Astrocyte (in vitro differentiated cells and primary cell): Measurements from ENCODE around the gene GNAI3. TPM values are rescaled to one million over a fixed set of nuclear protein-coding genes. Genes with fewer than 3 reads are reported as not detected.

Experiments used
- DNase-seq: peaks from one replicate; pipeline ENCODE4 v3.0.0-alpha.2; 2010; ENCODE audit warnings: low read depth
- FAIRE-seq: peaks from 2 replicates; lab custom pipeline; 2011; peaks lifted over from hg19 to GRCh38; lab: Jason Lieb, UNC
- H2AFZ ChIP-seq: 2 replicates; pipeline ENCODE4 v1.6.0; 2012; ENCODE audit warnings: low read depth, low read length, inconsistent platforms
- H3K27ac ChIP-seq: 2 replicates; pipeline ENCODE4 v1.5.1; 2011; ENCODE audit warnings: low read depth, low read length, inconsistent platforms
- H3K27me3 ChIP-seq: 2 replicates; pipeline ENCODE4 v1.6.0; 2011; ENCODE audit warnings: low read length, inconsistent platforms; ENCODE audit not compliant: insufficient read depth
- H3K36me3 ChIP-seq: 2 replicates; pipeline ENCODE4 v1.5.1; 2011; ENCODE audit warnings: low read length, inconsistent platforms; ENCODE audit not compliant: insufficient read depth
- H3K4me1 ChIP-seq: 2 replicates; pipeline ENCODE4 v1.5.1; 2011; ENCODE audit warnings: low read length, inconsistent platforms; ENCODE audit not compliant: insufficient read depth
- H3K4me2 ChIP-seq: 2 replicates; pipeline ENCODE4 v1.6.0; 2012; ENCODE audit warnings: low read length, inconsistent platforms
- H3K4me3 ChIP-seq: 2 replicates; pipeline ENCODE4 v1.5.1; 2011; ENCODE audit warnings: low read depth, mild to moderate bottlenecking, low read length, inconsistent platforms; ENCODE audit not compliant: insufficient read depth
- H3K79me2 ChIP-seq: 2 replicates; pipeline ENCODE4 v1.6.0; 2012; ENCODE audit warnings: mild to moderate bottlenecking, low read length, inconsistent platforms; ENCODE audit not compliant: insufficient read depth
- H3K9ac ChIP-seq: 2 replicates; pipeline ENCODE4 v1.6.0; 2012; ENCODE audit warnings: mild to moderate bottlenecking, low read length, inconsistent platforms
- H3K9me3 ChIP-seq: 2 replicates; pipeline ENCODE4 v1.5.1; 2012; ENCODE audit warnings: low read depth, mild to moderate bottlenecking, low read length, inconsistent platforms; ENCODE audit not compliant: insufficient read depth
- H4K20me1 ChIP-seq: 2 replicates; pipeline ENCODE4 v1.6.0; 2012; ENCODE audit warnings: low read length, inconsistent platforms; ENCODE audit not compliant: insufficient read depth
- H3K27ac Mint-ChIP-seq: one replicate; pipeline ENCODE4 v1.8.0; 2021; ENCODE audit warnings: mild to moderate bottlenecking, mixed read lengths; ENCODE audit not compliant: unreplicated experiment
- H3K27me3 Mint-ChIP-seq: one replicate; pipeline ENCODE4 v1.8.0; 2021; ENCODE audit warnings: low read depth, mixed read lengths; ENCODE audit not compliant: unreplicated experiment
- H3K36me3 Mint-ChIP-seq: one replicate; pipeline ENCODE4 v1.8.0; 2021; ENCODE audit warnings: low read depth, mixed read lengths; ENCODE audit not compliant: unreplicated experiment
- H3K4me1 Mint-ChIP-seq: one replicate; pipeline ENCODE4 v1.8.0; 2021; ENCODE audit warnings: low read depth, mixed read lengths; ENCODE audit not compliant: unreplicated experiment
- H3K4me3 Mint-ChIP-seq: one replicate; pipeline ENCODE4 v1.8.0; 2021; ENCODE audit warnings: mild to moderate bottlenecking, moderate library complexity, mixed read lengths; ENCODE audit not compliant: unreplicated experiment
- H3K9me3 Mint-ChIP-seq: one replicate; pipeline ENCODE4 v1.8.0; 2021; ENCODE audit warnings: mild to moderate bottlenecking, mixed read lengths; ENCODE audit not compliant: unreplicated experiment
- EZH2 ChIP-seq: IDR thresholded peaks from 2 replicates; pipeline ENCODE4 v1.6.1; 2012; ENCODE audit warnings: mild to moderate bottlenecking, low read length, inconsistent platforms; ENCODE audit not compliant: insufficient read depth
- total RNA-seq: library from RNA; stranded (reverse); gene quantifications from 2 replicates; pipeline ENCODE4 v1.2.1, GENCODE V29; 2021
- TF ChIP-seq, protein P1 (sequence below): IDR thresholded peaks from 2 replicates; pipeline ENCODE4 v1.5.1; 2011; ENCODE audit warnings: low read depth, mild to moderate bottlenecking, inconsistent platforms, low read length, moderate library complexity; ENCODE audit not compliant: insufficient read depth

The GNAI3 gene
- total RNA-seq, 1 donor from 2014 or later: 16.1 TPM

DNA sequence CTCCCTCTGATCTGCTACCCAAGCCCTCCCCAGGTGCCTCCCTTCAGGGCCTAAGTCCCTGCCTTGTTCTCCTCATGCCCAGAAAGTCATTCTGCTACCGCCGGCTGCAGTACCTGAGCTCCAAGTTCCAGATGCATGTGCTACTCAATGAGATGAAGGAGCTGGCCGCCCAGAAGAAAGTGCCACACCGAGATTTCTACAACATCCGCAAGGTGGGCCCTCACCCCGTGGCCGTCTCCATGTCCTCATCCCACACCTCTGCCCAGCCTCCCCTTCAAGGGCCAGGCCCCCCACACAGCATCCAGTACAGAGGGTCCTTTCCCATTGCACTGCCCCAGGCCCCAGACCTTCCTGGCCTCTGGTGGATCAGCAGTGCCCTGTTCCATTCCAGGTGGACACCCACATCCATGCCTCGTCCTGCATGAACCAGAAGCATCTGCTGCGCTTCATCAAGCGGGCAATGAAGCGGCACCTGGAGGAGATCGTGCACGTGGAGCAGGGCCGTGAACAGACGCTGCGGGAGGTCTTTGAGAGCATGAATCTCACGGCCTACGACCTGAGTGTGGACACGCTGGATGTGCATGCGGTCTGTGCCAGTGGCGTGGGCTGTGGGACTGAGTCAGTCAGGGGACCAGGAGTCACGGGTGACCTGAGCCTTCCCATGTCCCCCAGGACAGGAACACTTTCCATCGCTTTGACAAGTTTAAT, 79.4 kb downstream of the GNAI3 start:
- Histone ChIP-seq H3K4me2 (peak overlapping the region; percentile 19), H3K79me2 (peaks cover 41% of the 10 kb centered on the region), H3K4me3 (no peak overlapping the region), H3K9ac (peak overlapping the region; percentile 61), H3K9me3 (no peaks in the 10 kb centered on the region), H3K27ac (peak overlapping the region; percentile 88), H2AFZ (no peak overlapping the region), H3K27me3 (no peaks in the 10 kb centered on the region), H3K4me1 (peaks cover 19% of the 10 kb centered on the region), H3K36me3 (peaks cover 24% of the 10 kb centered on the region), H4K20me1 (peaks cover 86% of the 10 kb centered on the region)
- Mint-ChIP-seq H3K27me3 (no peaks in the 10 kb centered on the region), H3K36me3 (peaks cover 28% of the 10 kb centered on the region), H3K4me3 (peak overlapping the region; percentile 18), H3K9me3 (peaks cover 2% of the 10 kb centered on the region), H3K4me1 (peaks cover 24% of the 10 kb centered on the region), H3K27ac (peak overlapping the region; percentile 50)
- TF ChIP-seq, protein P1, sequence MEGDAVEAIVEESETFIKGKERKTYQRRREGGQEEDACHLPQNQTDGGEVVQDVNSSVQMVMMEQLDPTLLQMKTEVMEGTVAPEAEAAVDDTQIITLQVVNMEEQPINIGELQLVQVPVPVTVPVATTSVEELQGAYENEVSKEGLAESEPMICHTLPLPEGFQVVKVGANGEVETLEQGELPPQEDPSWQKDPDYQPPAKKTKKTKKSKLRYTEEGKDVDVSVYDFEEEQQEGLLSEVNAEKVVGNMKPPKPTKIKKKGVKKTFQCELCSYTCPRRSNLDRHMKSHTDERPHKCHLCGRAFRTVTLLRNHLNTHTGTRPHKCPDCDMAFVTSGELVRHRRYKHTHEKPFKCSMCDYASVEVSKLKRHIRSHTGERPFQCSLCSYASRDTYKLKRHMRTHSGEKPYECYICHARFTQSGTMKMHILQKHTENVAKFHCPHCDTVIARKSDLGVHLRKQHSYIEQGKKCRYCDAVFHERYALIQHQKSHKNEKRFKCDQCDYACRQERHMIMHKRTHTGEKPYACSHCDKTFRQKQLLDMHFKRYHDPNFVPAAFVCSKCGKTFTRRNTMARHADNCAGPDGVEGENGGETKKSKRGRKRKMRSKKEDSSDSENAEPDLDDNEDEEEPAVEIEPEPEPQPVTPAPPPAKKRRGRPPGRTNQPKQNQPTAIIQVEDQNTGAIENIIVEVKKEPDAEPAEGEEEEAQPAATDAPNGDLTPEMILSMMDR: no peak
- TF ChIP-seq EZH2: no peak
- FAIRE-seq (no peak), DNase-seq (no peak)

DNA sequence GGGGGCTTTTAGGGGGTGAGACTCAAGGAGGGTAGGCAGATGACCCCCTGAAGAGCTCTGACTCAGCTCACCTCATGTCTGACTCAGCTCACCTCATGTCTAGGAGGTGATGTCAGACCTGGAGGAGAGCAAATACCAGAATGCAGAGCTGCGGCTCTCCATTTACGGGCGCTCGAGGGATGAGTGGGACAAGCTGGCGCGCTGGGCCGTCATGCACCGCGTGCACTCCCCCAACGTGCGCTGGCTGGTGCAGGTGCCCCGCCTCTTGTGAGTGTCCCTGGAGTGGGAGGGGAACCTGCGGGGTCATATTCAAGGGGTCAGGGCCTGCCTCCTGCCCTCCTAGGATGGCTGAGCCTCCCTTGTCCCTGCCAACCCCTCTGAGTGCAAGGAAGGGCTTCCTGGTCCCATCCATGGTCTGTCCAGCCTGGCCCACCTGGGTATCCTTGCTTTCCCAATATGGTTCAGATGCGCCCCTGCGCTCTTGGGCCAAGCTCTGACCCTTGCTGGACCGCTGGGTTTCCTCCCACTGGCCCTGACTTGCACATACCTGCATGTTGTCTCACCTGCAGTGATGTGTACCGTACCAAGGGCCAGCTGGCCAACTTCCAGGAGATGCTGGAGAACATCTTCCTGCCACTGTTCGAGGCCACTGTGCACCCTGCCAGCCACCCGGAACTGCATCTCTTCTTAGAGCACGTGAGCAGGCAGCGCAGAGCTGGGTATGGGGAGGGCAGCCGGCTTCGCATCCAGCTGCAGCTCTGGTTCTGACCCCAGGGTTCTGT, 80.3 kb downstream of the GNAI3 start:
- Mint-ChIP-seq H3K4me1 (peaks cover 18% of the 10 kb centered on the region), H3K9me3 (peaks cover 2% of the 10 kb centered on the region), H3K27me3 (no peaks in the 10 kb centered on the region), H3K27ac (peak overlapping the region; percentile 22), H3K36me3 (peaks cover 28% of the 10 kb centered on the region), H3K4me3 (peak overlapping the region; percentile 18)
- Histone ChIP-seq H3K4me1 (peaks cover 11% of the 10 kb centered on the region), H3K4me2 (peak overlapping the region; percentile 19), H3K9me3 (no peaks in the 10 kb centered on the region), H3K79me2 (peaks cover 32% of the 10 kb centered on the region), H4K20me1 (peaks cover 79% of the 10 kb centered on the region), H3K36me3 (peaks cover 24% of the 10 kb centered on the region), H3K27me3 (no peaks in the 10 kb centered on the region), H3K9ac (peak overlapping the region; percentile 61), H2AFZ (no peak overlapping the region), H3K27ac (peak overlapping the region; percentile 88), H3K4me3 (no peak overlapping the region)
- FAIRE-seq: no peak
- DNase-seq: peak; percentile 77
- TF ChIP-seq, protein P1: no peak
- no peak for TF ChIP-seq EZH2
